GM19455 (cell line): ENCODE measurements around the gene YARS1.

Experiments used
- ATAC-seq: cut with Tn5 transposase; IDR thresholded peaks from one replicate; pipeline ENCODE4 v1.9.1; 2021; ENCODE audit not compliant: unreplicated experiment

The YARS1 gene

DNA sequence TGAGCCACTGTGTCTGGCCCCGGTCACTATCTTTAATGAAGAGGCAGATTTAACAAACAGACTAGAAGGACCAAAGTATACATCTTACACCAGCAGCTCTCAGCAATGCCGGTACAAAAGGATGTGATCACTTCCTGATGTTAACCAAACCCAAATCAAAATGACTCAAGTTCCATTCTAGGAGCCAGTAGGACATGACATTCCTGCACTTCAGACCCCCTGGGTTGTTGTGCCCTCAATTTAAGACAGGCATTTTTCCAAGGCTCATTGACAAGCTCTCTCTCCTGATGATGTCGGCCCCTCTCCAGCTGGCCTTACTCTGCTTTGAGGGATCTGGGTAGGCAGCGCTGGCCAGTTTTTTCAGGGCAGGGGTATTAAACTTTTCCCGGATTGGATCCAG lies 35.1 kb downstream of the YARS1 start:
- no peak for ATAC-seq

DNA sequence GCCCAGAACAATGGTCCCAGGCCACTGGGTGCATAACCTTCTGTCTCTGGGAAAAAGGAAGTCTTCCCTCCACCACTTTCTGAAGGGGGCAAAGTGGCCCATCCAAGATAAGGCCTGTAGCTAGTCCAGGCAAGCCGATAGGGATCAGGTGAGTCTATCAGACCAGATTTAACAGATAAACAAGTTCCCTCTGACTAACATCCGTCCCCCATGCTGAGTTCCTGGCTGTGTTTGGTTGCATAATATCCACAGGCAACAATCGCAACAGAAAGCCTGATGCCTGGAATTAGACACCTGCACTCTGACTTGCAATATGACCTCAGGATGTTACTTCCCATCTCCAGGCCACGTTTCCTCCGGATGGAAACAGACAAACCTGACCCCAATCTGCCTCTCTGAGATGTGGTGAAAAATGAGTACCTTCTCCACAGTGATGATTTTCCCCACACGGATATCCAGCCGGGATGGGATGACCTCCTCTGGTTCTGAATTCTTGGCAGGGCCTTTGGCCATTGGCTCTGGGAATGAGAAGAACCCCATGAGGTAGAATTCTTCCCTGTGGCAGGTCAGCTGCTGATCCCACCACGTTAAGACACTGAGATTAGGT lies 36.4 kb downstream of the YARS1 start:
- ATAC-seq = no peak

DNA sequence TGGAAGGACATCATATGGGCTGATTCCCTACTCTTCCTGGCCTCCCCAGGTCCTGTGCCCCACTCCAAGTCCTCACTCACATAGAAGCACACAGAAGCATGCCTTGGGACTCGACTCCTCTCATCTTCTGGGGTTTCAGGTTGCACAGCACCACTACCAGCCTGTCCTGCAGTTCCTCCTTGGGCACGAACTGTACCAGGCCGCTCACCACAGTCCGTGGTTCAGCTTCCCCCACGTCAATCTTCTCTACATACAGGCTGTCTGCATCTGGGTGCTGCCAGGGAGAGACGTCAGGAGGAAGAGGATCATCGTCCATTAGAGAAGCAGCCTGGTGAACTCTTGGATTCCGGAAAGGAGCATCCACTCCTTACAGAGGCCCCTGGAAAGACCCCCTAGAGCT lies 37.2 kb downstream of the YARS1 start:
- no peak for ATAC-seq

DNA sequence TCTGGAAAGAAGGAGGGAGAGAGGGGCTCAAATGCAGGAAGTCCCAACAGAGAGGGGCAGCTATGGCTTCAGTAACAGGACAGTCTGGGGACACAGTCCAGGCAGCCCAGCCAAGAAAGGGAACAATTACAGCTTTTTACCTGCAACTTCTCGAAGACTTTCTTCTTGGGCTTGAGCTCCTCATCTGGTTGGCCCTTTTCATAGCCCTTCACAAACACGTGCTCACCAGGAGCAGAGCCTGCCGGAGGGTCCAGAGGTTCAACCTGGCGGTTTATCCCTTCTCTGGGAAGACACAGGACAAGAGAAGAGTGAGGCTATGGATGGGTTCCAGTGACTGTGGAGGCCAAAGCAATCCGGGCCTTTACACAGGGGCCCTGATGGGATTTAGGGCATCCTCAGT lies 37.9 kb downstream of the YARS1 start:
- ATAC-seq = no peak

DNA sequence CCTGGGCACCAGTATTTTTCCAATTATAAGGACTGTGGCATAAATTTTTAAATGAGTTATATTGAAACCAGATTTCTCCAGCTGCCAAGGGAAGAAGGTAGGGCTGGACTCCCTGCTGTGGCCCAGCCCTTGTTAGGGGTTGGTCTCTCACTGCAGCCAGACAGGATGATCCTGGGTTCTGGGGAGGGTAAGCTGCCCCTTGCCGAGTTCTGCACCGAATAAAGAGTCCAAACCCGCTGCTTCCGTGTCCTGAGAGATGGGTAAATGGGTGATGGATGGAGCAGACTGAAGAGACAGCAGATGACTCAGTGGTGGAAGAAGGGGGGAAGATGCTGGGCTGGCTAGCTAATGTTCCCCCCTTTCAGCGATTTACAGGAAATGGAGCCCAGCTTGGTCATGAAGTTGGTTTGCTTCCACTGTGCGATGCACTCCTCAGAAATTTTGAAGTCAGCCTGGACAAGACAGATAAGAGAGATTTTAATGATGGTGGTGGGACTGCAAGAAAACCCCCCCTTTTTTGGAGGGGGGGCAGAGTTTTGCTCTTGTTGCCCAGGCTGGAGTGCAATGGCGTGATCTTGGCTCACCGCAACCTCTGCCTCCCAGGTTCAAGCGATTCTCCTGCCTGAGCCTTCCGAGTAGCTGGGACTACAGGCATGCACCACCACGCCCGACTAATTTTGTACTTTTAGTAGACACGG lies 41.4 kb downstream of the YARS1 start:
- ATAC-seq = no peak

DNA sequence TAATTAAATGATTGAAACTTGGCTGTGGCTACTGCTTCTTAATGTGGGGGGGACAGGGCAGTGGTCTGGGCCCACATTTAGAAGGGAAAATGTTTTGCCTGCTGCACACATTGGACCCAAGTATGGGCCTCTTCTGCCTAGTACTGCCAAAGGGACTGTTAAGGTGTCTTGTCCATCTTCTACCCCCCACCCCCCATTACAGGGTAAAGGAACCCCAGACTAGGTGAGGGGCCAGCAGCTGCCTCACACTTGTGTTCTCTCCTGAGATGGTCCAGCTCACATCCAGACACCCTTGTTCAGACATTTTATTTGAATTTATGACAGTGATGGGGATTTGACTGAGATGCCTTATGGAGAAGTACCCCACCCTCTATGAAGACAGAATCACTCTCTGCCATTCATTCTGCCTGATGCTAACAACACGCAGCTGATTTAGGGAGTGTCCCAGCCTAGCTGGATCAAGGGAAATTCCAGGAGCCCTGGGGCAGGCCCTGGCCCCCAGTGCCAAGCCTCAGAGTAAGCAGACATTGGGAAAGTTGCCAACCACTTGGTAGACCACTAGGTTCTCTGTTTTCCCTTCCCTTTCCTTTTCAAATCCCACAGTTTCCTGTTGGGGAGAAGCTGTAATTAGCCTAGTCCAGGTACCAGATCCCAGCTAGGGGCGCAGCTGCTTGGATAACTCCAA lies 42.1 kb downstream of the YARS1 start:
- no peak for ATAC-seq

DNA sequence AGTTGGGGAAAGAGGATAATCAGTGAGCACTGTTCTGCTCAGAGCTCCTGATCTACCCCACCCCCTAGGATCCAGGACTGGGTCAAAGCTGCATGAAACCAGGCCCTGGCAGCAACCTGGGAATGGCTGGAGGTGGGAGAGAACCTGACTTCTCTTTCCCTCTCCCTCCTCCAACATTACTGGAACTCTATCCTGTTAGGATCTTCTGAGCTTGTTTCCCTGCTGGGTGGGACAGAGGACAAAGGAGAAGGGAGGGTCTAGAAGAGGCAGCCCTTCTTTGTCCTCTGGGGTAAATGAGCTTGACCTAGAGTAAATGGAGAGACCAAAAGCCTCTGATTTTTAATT lies 42.7 kb downstream of the YARS1 start:
- no peak for ATAC-seq

DNA sequence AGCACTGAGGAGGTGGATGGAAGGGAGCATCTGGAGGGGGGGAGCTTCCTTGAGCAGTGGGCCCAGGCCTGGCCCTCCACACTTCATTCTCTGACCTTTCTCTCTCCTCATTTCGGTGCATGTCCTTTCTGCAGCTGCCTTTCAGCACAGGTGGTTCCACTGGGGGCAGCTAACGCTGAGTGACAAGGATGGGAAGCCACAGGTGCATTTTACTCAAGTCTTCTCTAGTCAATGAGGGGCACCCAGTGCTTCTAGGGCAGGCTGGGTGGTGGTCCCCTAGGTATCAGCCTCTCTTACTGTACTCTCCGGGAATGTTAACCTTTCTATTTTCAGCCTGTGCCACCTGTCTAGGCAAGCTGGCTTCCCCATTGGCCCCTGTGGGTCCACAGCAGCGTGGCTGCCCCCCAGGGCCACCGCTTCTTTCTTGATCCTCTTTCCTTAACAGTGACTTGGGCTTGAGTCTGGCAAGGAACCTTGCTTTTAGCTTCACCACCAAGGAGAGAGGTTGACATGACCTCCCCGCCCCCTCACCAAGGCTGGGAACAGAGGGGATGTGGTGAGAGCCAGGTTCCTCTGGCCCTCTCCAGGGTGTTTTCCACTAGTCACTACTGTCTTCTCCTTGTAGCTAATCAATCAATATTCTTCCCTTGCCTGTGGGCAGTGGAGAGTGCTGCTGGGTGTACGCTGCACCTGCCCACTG lies 43.2 kb downstream of the YARS1 start:
- ATAC-seq = no peak

DNA sequence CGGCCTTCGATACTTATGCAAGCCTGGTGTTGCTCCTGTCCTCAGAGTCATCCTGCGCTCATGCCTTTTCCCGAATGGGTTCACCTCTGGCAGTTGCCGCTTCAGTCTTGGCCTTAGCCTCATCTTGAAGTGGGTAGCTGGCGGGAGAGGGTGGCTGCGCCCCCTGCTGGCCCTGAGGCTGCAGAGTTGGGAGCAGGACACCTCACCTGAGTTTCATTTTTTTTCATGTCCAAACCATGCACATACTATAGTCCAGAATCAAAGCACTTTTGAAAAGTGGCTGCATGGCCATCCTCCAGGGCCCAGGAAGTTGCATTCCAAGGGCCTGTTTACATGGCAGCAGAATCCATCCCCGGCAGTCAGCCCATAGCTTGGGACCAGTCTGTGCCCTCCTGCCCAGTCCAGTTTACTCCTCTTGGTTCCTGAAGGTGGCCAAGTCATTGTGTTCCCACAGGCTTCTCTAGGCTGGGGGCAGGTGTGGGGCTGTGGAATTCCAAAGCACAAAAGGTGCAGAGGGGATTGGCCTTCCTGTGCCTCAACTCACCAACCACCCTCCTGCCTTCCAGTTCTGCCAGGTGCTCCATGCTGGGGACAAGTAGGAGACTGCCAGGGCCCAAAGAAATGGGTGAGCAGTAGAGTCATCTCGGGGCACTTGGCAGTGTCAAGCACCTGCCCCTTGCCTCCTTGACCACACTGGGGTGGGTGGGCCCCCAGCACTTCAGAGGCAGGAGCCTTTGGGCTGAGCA lies 44.0 kb downstream of the YARS1 start:
- ATAC-seq = no peak

DNA sequence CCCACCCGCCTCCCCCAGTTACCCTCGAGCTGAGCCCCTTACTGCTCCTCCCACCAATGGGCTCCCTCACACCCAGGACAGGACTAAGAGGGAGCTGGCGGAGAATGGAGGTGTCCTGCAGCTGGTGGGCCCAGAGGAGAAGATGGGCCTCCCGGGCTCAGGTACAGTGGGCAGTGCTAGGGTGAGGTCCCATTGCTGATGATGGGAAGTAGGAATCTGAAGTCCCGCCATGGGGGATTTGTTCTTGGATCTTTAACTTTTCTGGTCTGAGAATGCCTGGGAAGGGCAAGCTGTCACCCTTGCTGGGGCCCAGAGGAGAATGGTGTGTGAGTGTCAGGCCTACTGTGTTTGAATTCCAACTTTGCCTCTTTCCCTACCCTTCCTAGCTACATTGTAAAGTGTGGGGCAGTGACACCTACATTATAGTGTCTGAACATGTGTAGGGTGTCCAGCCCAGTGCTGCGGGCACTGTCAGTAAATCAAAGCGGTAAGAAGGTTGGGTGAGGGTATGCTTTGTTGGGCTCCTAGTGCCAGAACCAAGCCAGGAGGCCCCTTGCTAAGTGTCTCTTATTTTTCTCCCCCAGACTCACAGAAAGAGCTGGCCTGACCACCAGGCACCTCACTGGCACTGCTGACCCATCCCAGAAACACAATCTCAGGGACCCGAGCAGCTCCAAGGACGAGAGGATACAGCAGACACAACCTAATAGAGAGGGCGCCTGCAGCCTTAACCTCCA lies 44.7 kb downstream of the YARS1 start:
- no peak for ATAC-seq

DNA sequence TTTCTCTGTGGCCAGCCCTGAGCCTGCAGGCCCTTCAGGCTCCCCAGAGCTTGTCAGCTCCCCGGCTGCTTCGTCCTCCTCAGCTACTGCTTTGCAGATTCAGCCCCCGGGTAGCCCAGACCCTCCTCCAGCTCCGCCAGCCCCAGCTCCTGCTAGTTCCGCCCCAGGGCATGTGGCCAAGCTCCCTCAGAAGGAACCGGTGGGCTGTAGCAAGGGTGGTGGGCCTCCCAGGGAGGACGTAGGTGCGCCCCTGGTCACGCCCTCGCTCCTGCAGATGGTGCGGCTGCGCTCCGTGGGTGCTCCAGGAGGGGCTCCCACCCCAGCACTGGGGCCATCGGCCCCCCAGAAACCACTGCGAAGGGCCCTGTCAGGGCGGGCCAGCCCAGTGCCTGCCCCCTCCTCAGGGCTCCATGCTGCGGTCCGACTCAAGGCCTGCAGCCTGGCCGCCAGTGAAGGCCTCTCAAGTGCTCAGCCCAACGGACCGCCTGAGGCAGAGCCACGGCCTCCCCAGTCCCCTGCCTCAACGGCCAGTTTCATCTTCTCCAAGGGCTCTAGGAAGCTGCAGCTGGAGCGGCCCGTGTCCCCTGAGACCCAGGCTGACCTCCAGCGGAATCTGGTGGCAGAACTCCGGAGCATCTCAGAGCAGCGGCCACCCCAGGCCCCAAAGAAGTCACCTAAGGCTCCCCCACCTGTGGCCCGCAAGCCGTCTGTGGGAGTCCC lies 45.4 kb downstream of the YARS1 start:
- no peak for ATAC-seq

DNA sequence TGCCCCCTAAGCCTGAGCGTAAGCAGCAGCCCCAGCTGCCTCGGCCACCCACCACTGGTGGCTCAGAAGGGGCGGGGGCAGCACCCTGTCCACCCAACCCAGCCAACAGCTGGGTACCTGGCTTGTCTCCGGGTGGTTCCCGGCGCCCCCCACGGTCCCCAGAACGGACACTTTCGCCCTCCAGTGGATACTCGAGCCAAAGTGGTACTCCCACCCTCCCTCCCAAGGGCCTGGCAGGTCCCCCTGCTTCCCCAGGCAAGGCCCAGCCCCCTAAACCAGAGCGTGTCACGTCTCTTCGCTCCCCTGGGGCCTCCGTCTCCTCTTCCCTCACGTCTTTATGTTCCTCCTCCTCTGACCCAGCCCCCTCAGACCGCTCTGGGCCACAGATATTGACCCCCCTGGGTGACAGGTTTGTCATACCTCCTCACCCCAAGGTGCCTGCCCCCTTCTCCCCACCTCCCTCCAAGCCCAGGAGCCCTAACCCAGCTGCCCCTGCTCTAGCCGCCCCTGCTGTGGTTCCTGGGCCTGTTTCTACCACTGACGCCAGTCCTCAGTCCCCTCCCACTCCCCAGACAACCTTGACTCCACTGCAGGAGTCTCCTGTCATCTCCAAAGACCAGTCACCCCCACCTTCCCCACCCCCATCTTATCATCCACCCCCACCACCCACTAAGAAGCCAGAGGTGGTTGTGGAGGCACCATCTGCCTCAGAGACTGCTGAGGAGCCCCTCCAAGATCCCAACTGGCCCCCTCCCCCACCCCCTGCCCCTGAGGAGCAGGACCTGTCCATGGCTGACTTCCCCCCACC lies 46.2 kb downstream of the YARS1 start:
- no peak for ATAC-seq

DNA sequence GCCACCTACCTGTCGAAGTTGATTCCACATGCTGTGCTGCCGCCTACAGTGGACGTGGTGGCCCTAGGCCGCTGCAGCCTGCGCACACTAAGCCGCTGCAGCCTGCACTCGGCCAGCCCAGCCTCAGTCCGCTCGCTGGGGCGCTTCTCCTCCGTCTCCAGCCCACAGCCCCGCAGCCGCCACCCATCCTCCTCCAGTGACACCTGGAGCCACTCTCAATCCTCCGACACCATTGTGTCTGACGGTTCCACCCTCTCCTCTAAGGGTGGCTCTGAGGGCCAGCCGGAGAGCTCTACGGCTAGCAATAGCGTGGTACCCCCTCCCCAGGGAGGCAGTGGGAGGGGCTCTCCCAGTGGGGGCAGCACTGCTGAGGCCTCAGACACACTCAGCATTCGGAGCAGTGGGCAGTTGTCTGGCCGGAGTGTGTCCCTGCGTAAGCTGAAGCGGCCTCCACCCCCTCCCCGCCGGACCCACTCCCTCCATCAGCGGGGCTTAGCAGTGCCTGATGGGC lies 46.9 kb downstream of the YARS1 start:
- no peak for ATAC-seq

DNA sequence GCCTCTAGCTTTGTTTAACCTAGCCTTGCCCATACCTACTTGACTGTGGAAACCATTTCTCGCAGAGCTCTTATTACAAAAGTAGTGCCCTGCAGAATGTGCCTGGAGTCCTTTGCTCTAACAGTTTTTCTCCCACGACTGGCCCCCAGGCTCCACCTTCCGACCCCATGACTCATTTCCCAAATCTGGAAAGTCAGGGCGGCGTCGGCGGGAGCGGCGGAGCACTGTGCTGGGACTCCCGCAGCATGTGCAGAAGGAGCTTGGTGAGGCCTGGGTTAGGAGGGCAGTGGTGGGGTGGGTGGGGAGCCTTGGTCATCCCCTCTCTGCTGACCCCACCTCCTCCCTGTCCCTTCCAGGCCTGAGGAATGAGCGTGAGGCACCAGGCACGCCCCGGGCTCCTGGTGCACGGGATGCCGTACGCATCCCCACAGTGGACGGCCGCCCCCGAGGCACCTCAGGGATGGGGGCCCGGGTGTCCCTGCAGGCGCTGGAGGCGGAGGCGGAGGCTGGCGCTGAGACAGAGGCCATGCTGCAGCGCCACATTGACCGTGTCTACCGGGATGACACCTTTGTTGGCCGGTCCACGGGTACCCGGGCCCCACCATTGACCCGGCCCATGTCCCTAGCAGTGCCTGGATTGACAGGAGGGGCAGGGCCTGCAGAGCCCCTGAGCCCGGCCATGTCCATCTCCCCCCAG lies 47.5 kb downstream of the YARS1 start:
- ATAC-seq = no peak

DNA sequence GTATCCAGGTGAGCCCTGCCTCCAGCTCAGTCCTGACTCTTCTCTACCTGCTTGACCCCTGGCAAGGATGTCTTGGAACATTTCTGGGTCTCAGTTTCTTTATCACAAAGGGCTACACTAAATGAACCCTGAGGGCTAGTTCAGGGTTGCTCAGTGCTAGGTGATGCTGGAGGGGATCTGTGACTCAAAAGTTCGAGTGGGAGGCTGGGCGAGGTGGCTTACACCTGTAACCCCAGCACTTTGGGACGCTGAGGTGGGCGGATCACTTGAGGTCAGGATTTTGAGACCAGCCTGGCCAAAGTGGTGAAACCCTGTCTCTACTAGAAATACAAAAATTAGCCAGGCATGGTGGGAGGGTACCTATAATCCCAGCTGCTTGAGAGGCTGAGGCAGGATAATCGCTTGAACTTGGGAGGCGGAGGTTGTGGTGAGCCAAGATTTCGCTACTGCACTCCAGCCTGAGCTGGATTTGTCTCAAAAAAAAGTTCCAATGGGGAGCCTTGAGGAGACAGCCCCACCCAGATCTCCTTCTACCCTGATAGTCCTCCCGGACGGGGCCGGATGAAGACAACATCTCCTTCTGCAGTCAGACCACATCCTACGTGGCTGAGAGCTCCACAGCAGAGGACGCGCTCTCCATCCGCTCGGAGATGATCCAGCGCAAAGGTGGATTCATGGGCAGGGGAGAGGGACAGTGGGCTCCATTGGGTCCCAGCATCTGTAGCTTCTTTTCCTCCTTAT lies 48.9 kb downstream of the YARS1 start:
- ATAC-seq = no peak

DNA sequence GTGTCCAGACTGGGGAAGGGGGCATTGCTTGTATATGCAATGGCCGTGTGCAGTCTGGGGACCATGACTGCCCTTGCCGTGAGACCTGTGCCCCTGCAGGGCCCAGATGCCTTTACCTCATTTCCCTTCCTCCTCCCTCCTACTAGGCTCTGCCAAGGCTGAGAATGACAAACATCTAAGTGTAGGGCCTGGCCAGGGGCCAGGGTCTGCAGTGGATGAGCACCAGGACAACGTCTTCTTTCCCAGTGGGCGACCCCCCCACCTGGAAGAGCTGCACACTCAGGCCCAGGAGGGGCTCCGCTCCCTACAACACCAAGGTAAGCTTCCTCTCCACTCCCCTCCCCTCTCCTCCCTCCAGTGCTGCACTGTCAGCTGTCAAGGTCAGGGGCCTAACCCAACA lies 49.5 kb downstream of the YARS1 start:
- no peak for ATAC-seq

DNA sequence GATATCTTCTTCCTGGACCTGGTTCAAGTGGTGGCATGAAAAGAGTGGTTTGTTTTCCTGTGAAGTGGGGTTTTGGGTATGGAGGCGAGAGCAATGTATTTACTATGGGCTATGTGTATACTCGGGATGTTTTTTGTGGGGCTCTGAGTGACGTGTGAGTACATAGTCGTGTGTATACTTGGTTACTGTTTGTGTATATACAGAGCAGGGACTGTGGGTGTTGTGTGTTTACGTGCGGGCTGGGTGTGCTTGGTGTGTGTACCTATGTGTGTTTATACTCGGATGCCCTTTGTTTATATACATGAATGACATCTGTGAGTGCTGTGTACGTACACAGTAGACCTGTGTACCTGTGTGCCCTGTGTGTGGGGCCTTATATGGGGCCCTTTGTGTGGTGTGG lies 50.0 kb downstream of the YARS1 start:
- no peak for ATAC-seq
